ENCODE results near the gene ZG16B. TPM values are rescaled to one million over a fixed set of nuclear protein-coding genes. Genes with fewer than 3 reads are reported as not detected.

The ZG16B gene
- total and polyA plus RNA-seq, 2 donors (not counting 1 experiment from before 2014, with no cell fraction given): not detected

- no peaks in the 10 kb centered on the region for H3K79me2 ChIP-seq (ENCODE audit: control insufficient read depth, insufficient read depth, low read length)
- no peak overlapping the region for H3K9ac ChIP-seq (ENCODE audit: insufficient read depth, low read length)
- no peak overlapping the region for H2AFZ ChIP-seq (ENCODE audit: low read length)
- no peak overlapping the region for H3K4me3 ChIP-seq (replicated peaks in 1 of 4; ENCODE audit: control extremely low read depth in 1 of 4, insufficient read depth in 1 of 4, low read depth in 3 of 4, low read length in 4 of 4)
- H3K4me1 ChIP-seq (ENCODE audit: control insufficient read depth, extremely low read depth, insufficient read depth, low read length): no peaks in the 10 kb centered on the region
- TF ChIP-seq EZH2 (IDR thresholded peaks at IDR 0.05; ENCODE audit: low read length, missing control alignments): no peak
- no peak for TF ChIP-seq CTCF (conservative IDR thresholded peaks at IDR 0.05 in 1 of 2, IDR thresholded peaks at IDR 0.05 in 1 of 2; ENCODE audit: low read depth in 1 of 2, low read length in 2 of 2)
- no peaks in the 10 kb centered on the region for H3K9me3 ChIP-seq (ENCODE audit: control insufficient read depth, insufficient read depth, low read depth, low read length)
- no peaks in the 10 kb centered on the region for H3K36me3 ChIP-seq (ENCODE audit: control insufficient read depth, insufficient read depth, low read length)
- H3K27ac ChIP-seq (ENCODE audit: insufficient read depth, low read length): no peak overlapping the region
- no peaks in the 10 kb centered on the region for H4K20me1 ChIP-seq (ENCODE audit: control insufficient read depth, extremely low read depth, insufficient read depth, low read length)
- H3K27me3 ChIP-seq (ENCODE audit: control insufficient read depth, insufficient read depth, low read length): peaks cover 30% of the 10 kb centered on the region
- DNase-seq (ENCODE audit: low read depth in 2 of 2): no peak
- peak overlapping the region; percentile 51 for H3K4me2 ChIP-seq (ENCODE audit: extremely low read depth, insufficient read depth, low read length)
Observed at GRCh38 chr16:2785101-2785991, 44.8 kb upstream of the ZG16B start.

GRCh38 chr16:2786061-2786825 lies 43.9 kb upstream of the ZG16B start:
- H3K27me3 ChIP-seq (ENCODE audit: control insufficient read depth, insufficient read depth, low read length): peaks cover 35% of the 10 kb centered on the region

More at GRCh38 chr16:2786061-2786825, 43.9 kb upstream of the ZG16B start:
- no peaks in the 10 kb centered on the region for H3K9me3 ChIP-seq (ENCODE audit: control insufficient read depth, insufficient read depth, low read depth, low read length)
- no peaks in the 10 kb centered on the region for H4K20me1 ChIP-seq (ENCODE audit: control insufficient read depth, extremely low read depth, insufficient read depth, low read length)
- no peak overlapping the region for H3K27ac ChIP-seq (ENCODE audit: insufficient read depth, low read length)
- no peak for DNase-seq (ENCODE audit: low read depth in 2 of 2)
- H3K9ac ChIP-seq (ENCODE audit: insufficient read depth, low read length): no peak overlapping the region
- H3K79me2 ChIP-seq (ENCODE audit: control insufficient read depth, insufficient read depth, low read length): no peaks in the 10 kb centered on the region
- no peak overlapping the region for H3K4me3 ChIP-seq (replicated peaks in 1 of 4; ENCODE audit: control extremely low read depth in 1 of 4, insufficient read depth in 1 of 4, low read depth in 3 of 4, low read length in 4 of 4)
- H3K4me2 ChIP-seq (ENCODE audit: extremely low read depth, insufficient read depth, low read length): no peak overlapping the region
- no peak for TF ChIP-seq CTCF (conservative IDR thresholded peaks at IDR 0.05 in 1 of 2, IDR thresholded peaks at IDR 0.05 in 1 of 2; ENCODE audit: low read depth in 1 of 2, low read length in 2 of 2)
- TF ChIP-seq EZH2 (IDR thresholded peaks at IDR 0.05; ENCODE audit: low read length, missing control alignments): no peak
- H3K36me3 ChIP-seq (ENCODE audit: control insufficient read depth, insufficient read depth, low read length): no peaks in the 10 kb centered on the region
- H2AFZ ChIP-seq (ENCODE audit: low read length): no peak overlapping the region
- H3K4me1 ChIP-seq (ENCODE audit: control insufficient read depth, extremely low read depth, insufficient read depth, low read length): no peaks in the 10 kb centered on the region
